HEK293 (cell line): ENCODE data around the gene CNRIP1.
A peak's percentile ranks its signal among the peaks of the same experiment; 100 is the strongest.
"Not testable (repeated sequence)": the region's sequence is repeated elsewhere in the genome, so short reads cannot be mapped to it uniquely, and the experiment has no call there.

Source experiments
- CTCF ChIA-PET: fragments of 350-600 bp; formaldehyde crosslinking; extraction: SDS; loops from one replicate; lab custom pipeline; 2021; ENCODE audit warnings: antibody characterized with exemption; lab: Yijun Ruan, JAX
- POLR2A ChIA-PET: fragments of 300-600 bp; formaldehyde crosslinking; extraction: SDS; loops from one replicate; lab custom pipeline; 2020; ENCODE audit warnings: antibody characterized with exemption, inconsistent platforms; lab: Yijun Ruan, JAX
- H3K27ac ChIP-seq: fragments of 200-500 bp; sonication (Bioruptor generic); 2 replicates; pipeline ENCODE4 v1.5.1; 2014; ENCODE audit warnings: low read depth, low read length, control low read depth, inconsistent platforms; ENCODE audit errors: extremely low read depth
- H3K36me3 ChIP-seq, 2 experiments: fragments of 200-500 bp in 1 of 2; sonication (Bioruptor generic) in 1 of 2; 1 replicate in 1 of 2; 2 replicates in 1 of 2; pipeline ENCODE4 v1.5.1; 2014 to 2017; ENCODE audit warnings: inconsistent platforms in 2 of 2, low read length in 2 of 2; ENCODE audit not compliant: control insufficient read depth in 2 of 2, insufficient read depth in 1 of 2
- H3K4me1 ChIP-seq: fragments of 200-500 bp; sonication (Bioruptor generic); 2 replicates; pipeline ENCODE4 v1.5.1; 2014; ENCODE audit warnings: mild to moderate bottlenecking, low read length, inconsistent platforms; ENCODE audit not compliant: control insufficient read depth, insufficient read depth
- H3K4me3 ChIP-seq: 2 replicates; pipeline ENCODE4 v1.5.1; 2011; ENCODE audit warnings: low read depth, mild to moderate bottlenecking, control low read depth, low read length, moderate library complexity
- H3K9me3 ChIP-seq: fragments of 200-500 bp; sonication (Bioruptor generic); 2 replicates; pipeline ENCODE4 v1.5.1; 2014; ENCODE audit warnings: low read depth, low read length, inconsistent platforms; ENCODE audit not compliant: control insufficient read depth, insufficient read depth
- HOXD13 ChIP-seq: sonication (generic); formaldehyde crosslinking; IDR thresholded peaks from 2 replicates; pipeline ENCODE4 v1.8.0; 2022; ENCODE audit warnings: missing genetic modification reagents, borderline replicate concordance
- MEIS1 ChIP-seq: sonication (generic); formaldehyde crosslinking; IDR thresholded peaks from 2 replicates; pipeline ENCODE4 v1.8.1; 2022; ENCODE audit warnings: missing genetic modification reagents, mild to moderate bottlenecking, borderline replicate concordance
- REPIN1 ChIP-seq: fragments of 450-650 bp; formaldehyde crosslinking; IDR thresholded peaks from 2 replicates; pipeline ENCODE4 v1.5.1; 2017; ENCODE audit warnings: missing biosample characterization, missing genetic modification characterization, low read depth
- SETDB1 ChIP-seq: IDR thresholded peaks from one replicate; pipeline ENCODE4 v1.6.1; 2017; ENCODE audit warnings: mild to moderate bottlenecking, low read length, moderate library complexity, mixed read lengths; ENCODE audit not compliant: insufficient read length
- ZBTB17 ChIP-seq: fragments of 450-650 bp; formaldehyde crosslinking; IDR thresholded peaks from 2 replicates; pipeline ENCODE4 v1.5.1; 2016; ENCODE audit warnings: missing biosample characterization, missing genetic modification characterization
- ZBTB44 ChIP-seq: fragments of 450-650 bp; IDR thresholded peaks from 2 replicates; pipeline ENCODE4 v1.5.1; 2018; ENCODE audit warnings: missing biosample characterization, mild to moderate bottlenecking, missing genetic modification characterization
- ZNF211 ChIP-seq: fragments of 450-650 bp; formaldehyde crosslinking; IDR thresholded peaks from 2 replicates; pipeline ENCODE4 v1.5.1; 2016; ENCODE audit warnings: low read depth, missing biosample characterization, missing genetic modification characterization
- ZNF335 ChIP-seq: fragments of 450-650 bp; formaldehyde crosslinking; conservative IDR thresholded peaks from 2 replicates; pipeline ENCODE4 v1.5.1; 2016; ENCODE audit warnings: missing biosample characterization, missing genetic modification characterization
- ZNF362 ChIP-seq: fragments of 450-650 bp; formaldehyde crosslinking; IDR thresholded peaks from 2 replicates; pipeline ENCODE4 v1.5.1; 2016; ENCODE audit warnings: missing biosample characterization, missing genetic modification characterization
- ZNF391 ChIP-seq: fragments of 450-650 bp; formaldehyde crosslinking; IDR thresholded peaks from 2 replicates; pipeline ENCODE4 v1.5.1; 2016; ENCODE audit warnings: low read depth, missing biosample characterization, missing genetic modification characterization, borderline replicate concordance
- ZNF433 ChIP-seq: fragments of 450-650 bp; formaldehyde crosslinking; IDR thresholded peaks from 2 replicates; pipeline ENCODE4 v1.5.1; 2016; ENCODE audit warnings: missing biosample characterization, missing genetic modification characterization, low read depth
- ZNF558 ChIP-seq: fragments of 450-650 bp; formaldehyde crosslinking; IDR thresholded peaks from 2 replicates; pipeline ENCODE4 v1.5.1; 2016; ENCODE audit warnings: missing biosample characterization, missing genetic modification characterization
- ZNF561 ChIP-seq: fragments of 450-650 bp; IDR thresholded peaks from 2 replicates; pipeline ENCODE4 v1.5.1; 2018; ENCODE audit warnings: missing biosample characterization, missing genetic modification characterization, borderline replicate concordance
- ZNF791 ChIP-seq: fragments of 450-650 bp; formaldehyde crosslinking; IDR thresholded peaks from 2 replicates; pipeline ENCODE4 v1.5.1; 2016; ENCODE audit warnings: missing biosample characterization, missing genetic modification characterization
- TF ChIP-seq, protein P1 (sequence below): fragments of 450-650 bp; formaldehyde crosslinking; IDR thresholded peaks from 2 replicates; pipeline ENCODE4 v1.5.1; 2016; ENCODE audit warnings: missing biosample characterization, missing genetic modification characterization
- TF ChIP-seq, protein P2 (sequence below): fragments of 450-650 bp; formaldehyde crosslinking; IDR thresholded peaks from 2 replicates; pipeline ENCODE4 v1.5.1; 2016; ENCODE audit warnings: missing biosample characterization, missing genetic modification characterization, low read depth

CNRIP1 gene

DNA sequence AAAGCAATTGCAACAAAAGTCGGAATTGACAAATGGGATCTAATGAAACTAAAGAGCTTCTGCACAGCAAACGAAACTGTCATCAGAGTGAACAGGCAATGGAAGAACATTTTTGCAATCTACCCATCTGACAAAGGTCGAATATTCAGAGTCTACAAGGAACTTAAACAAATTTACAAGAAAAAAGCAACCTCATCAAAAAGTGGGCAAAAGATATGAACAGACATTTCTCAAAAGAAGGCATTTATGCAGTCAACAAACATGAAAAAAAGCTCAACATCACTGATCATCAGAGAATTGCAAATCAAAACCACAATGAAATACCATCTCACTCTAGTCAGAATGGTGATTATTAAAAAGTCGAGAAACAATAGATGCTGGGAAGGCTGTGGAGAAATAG is 29.3 kb upstream of the CNRIP1 start:
- H3K4me1 ChIP-seq, H3K9me3 ChIP-seq, H3K4me3 ChIP-seq, H3K27ac ChIP-seq, CTCF ChIA-PET, POLR2A ChIA-PET, H3K36me3 ChIP-seq: not testable (repeated sequence)

DNA sequence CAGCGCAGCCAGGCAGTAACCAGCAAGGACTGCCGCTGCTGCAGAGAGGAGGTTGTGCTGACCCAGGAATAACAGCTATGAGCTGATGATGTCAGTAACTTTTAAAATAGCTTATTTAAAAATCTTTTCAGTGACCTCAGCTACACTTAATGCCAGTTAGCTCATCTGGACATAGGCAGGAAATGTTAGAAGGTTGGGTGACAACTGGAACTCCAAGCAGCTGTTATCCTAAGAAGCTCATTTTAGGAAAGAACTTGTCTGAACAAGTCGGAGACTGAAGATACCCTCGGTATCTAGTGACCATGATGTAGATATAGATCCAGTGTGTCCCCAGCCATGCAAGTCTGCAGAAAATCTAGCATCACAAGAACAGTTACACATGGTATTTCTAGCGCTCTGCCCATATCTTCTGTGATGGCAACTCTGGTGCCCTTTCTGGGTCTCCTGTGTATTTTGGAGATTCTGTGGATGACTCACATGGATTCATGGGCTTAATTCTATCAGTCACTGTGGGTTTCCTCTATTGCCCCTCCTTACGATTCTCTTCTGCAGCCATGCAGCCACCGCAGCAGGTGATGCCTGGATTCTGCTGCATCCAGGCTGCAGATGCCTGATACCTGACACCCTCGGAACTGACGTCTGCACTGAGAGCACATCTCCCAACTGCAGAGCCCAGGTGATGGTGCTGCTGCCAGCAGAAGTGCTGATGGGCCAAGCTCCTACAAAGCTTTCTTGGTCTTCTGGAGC is 25.6 kb upstream of the CNRIP1 start:
- ChIA-PET CTCF (interaction anchor here (0.5 to 1.5 kb wide), 2 partner anchors 96 to 99 kb away, joined by 4 read pairs; no protein-coding TSS in a partner anchor), POLR2A (no interaction called here)
- TF ChIP-seq ZNF433 (tag by site-specific recombination) (no peak), REPIN1 (tag by site-specific recombination) (no peak), ZNF335 (tag by site-specific recombination) (no peak), ZNF211 (no peak), ZBTB44 (tag by site-specific recombination) (peak; percentile 80), ZNF791 (tag by site-specific recombination) (no peak), ZNF561 (tag by site-specific recombination) (no peak), MEIS1 (no peak), ZBTB17 (tag by site-specific recombination) (peak; percentile 70), ZNF391 (no peak), ZNF558 (no peak), SETDB1 (peak; percentile 15)
- TF ChIP-seq, protein P1, sequence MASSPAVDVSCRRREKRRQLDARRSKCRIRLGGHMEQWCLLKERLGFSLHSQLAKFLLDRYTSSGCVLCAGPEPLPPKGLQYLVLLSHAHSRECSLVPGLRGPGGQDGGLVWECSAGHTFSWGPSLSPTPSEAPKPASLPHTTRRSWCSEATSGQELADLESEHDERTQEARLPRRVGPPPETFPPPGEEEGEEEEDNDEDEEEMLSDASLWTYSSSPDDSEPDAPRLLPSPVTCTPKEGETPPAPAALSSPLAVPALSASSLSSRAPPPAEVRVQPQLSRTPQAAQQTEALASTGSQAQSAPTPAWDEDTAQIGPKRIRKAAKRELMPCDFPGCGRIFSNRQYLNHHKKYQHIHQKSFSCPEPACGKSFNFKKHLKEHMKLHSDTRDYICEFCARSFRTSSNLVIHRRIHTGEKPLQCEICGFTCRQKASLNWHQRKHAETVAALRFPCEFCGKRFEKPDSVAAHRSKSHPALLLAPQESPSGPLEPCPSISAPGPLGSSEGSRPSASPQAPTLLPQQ = no peak
- TF ChIP-seq, protein P2, sequence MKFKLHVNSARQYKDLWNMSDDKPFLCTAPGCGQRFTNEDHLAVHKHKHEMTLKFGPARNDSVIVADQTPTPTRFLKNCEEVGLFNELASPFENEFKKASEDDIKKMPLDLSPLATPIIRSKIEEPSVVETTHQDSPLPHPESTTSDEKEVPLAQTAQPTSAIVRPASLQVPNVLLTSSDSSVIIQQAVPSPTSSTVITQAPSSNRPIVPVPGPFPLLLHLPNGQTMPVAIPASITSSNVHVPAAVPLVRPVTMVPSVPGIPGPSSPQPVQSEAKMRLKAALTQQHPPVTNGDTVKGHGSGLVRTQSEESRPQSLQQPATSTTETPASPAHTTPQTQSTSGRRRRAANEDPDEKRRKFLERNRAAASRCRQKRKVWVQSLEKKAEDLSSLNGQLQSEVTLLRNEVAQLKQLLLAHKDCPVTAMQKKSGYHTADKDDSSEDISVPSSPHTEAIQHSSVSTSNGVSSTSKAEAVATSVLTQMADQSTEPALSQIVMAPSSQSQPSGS = no peak
- Histone ChIP-seq H3K36me3 (no peaks in the 10 kb centered on the region), H3K4me1 (no peaks in the 10 kb centered on the region), H3K27ac (no peak overlapping the region), H3K9me3 (no peaks in the 10 kb centered on the region), H3K4me3 (no peak overlapping the region)

- no peaks in the 10 kb centered on the region for H3K4me1 ChIP-seq
- no peak for TF ChIP-seq HOXD13 (CRISPR knock-in tag)
- TF ChIP-seq ZNF362 = no peak
- ChIA-PET CTCF (interaction anchor here (0.8 to 1.5 kb wide), 2 partner anchors 11 to 97 kb away, joined by 3 to 4 read pairs; no protein-coding TSS in a partner anchor), POLR2A (no interaction called here)
- H3K4me3 ChIP-seq = no peak overlapping the region
- H3K36me3 ChIP-seq = no peaks in the 10 kb centered on the region
- H3K27ac ChIP-seq = no peak overlapping the region
- no peaks in the 10 kb centered on the region for H3K9me3 ChIP-seq
Observed at GRCh38 chr2:68344031-68344430, 24.3 kb upstream of the CNRIP1 start.
